MCF 10A (cell line): Measurements from ENCODE around the gene PBX3. TPM values are rescaled to one million over a fixed set of nuclear protein-coding genes. Genes with fewer than 3 reads are reported as not detected.

Experiments used
- BruUV-seq: library from RNA; stranded (reverse); fragments of 400-500 nt; replicated peaks from 2 replicates; lab custom pipeline; 2021; lab: Mats Ljungman, UMichigan
- CTCF ChIA-PET: fragments of 300-600 bp; sonication (Branson Sonifier 250); formaldehyde crosslinking; extraction: SDS; loops from one replicate; lab custom pipeline; 2021; ENCODE audit warnings: antibody characterized with exemption, inconsistent platforms; lab: Yijun Ruan, JAX
- POLR2A ChIA-PET: fragments of 300-600, 350-650 bp; sonication (Branson Sonifier 250); formaldehyde crosslinking; extraction: SDS; loops from one replicate; lab custom pipeline; 2020; ENCODE audit warnings: antibody characterized with exemption, inconsistent platforms; lab: Yijun Ruan, JAX
- DNase-seq: peaks from one replicate; pipeline ENCODE4 v3.0.0-alpha.2; 2018; ENCODE audit not compliant: unreplicated experiment
- H3K27ac Mint-ChIP-seq: one replicate; pipeline ENCODE4 v1.8.0; 2022; ENCODE audit warnings: mild to moderate bottlenecking, low read depth, mixed read lengths; ENCODE audit not compliant: unreplicated experiment
- H3K27me3 Mint-ChIP-seq: one replicate; pipeline ENCODE4 v1.8.0; 2022; ENCODE audit warnings: mixed read lengths; ENCODE audit not compliant: insufficient read depth, unreplicated experiment
- H3K36me3 Mint-ChIP-seq: one replicate; pipeline ENCODE4 v1.8.0; 2022; ENCODE audit warnings: mild to moderate bottlenecking, moderate library complexity, mixed read lengths; ENCODE audit not compliant: insufficient read depth, unreplicated experiment
- H3K4me1 Mint-ChIP-seq: one replicate; pipeline ENCODE4 v1.8.0; 2022; ENCODE audit warnings: mixed read lengths; ENCODE audit not compliant: insufficient read depth, unreplicated experiment
- H3K4me3 Mint-ChIP-seq: one replicate; pipeline ENCODE4 v1.8.0; 2022; ENCODE audit warnings: mild to moderate bottlenecking, moderate library complexity, mixed read lengths; ENCODE audit not compliant: unreplicated experiment
- H3K9me3 Mint-ChIP-seq: one replicate; pipeline ENCODE4 v1.8.0; 2022; ENCODE audit warnings: mixed read lengths; ENCODE audit not compliant: unreplicated experiment
- intact Hi-C: fragments of 100-400 bp; cut with micrococcal nuclease; formaldehyde crosslinking; loops from 2 replicates; pipeline ENCODE4 v1.14.1; 2022
- total RNA-seq: library from RNA; stranded (reverse); gene quantifications from 2 replicates; pipeline ENCODE4 v1.2.3, GENCODE V29; 2022
- TF ChIP-seq, protein P1 (sequence below): fragments of 200-600 bp; IDR thresholded peaks from one replicate; pipeline ENCODE4 v1.8.0; 2022; ENCODE audit warnings: antibody characterized with exemption, mild to moderate bottlenecking; ENCODE audit not compliant: unreplicated experiment

PBX3 gene
- total RNA-seq, 1 experiment from 2014 or later, result 17.5 TPM

DNA sequence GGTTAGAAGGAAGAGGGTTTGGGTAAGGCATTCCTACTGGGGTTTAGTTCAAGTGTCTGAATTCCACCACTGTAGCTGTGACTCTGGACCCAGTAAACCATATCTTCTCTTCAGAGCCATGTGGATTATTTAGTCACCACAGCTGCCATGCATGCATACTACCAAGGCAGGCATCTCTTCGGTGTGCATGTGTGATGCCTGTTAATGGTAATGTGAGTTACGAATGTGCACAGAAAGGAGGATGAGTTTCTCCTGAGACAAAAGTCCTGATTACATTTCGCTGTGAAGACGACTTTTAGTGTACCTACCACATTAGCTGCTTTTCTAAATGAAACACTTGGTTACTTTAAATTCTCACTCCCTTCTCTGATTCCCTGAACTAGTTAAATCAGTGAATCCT is 9.3 kb downstream of the PBX3 start:
- ChIA-PET POLR2A (interaction anchor here (0.9 to 2.6 kb wide), 4 partner anchors 8 to 175 kb away, joined by 3 to 9 read pairs (median 6); no protein-coding TSS in a partner anchor), CTCF (no interaction called here)
- no peak overlapping the region for H3K4me3 Mint-ChIP-seq
- no peaks in the 10 kb centered on the region for H3K9me3 Mint-ChIP-seq
- TF ChIP-seq, protein P1, sequence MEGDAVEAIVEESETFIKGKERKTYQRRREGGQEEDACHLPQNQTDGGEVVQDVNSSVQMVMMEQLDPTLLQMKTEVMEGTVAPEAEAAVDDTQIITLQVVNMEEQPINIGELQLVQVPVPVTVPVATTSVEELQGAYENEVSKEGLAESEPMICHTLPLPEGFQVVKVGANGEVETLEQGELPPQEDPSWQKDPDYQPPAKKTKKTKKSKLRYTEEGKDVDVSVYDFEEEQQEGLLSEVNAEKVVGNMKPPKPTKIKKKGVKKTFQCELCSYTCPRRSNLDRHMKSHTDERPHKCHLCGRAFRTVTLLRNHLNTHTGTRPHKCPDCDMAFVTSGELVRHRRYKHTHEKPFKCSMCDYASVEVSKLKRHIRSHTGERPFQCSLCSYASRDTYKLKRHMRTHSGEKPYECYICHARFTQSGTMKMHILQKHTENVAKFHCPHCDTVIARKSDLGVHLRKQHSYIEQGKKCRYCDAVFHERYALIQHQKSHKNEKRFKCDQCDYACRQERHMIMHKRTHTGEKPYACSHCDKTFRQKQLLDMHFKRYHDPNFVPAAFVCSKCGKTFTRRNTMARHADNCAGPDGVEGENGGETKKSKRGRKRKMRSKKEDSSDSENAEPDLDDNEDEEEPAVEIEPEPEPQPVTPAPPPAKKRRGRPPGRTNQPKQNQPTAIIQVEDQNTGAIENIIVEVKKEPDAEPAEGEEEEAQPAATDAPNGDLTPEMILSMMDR, result no peak
- H3K27ac Mint-ChIP-seq, result no peak overlapping the region
- no peak for DNase-seq
- peaks cover 9% of the 10 kb centered on the region for H3K4me1 Mint-ChIP-seq
- no TSS peak for BruUV-seq
- H3K27me3 Mint-ChIP-seq, result no peaks in the 10 kb centered on the region
- H3K36me3 Mint-ChIP-seq, result no peaks in the 10 kb centered on the region
- intact Hi-C loops, result no loop called here

DNA sequence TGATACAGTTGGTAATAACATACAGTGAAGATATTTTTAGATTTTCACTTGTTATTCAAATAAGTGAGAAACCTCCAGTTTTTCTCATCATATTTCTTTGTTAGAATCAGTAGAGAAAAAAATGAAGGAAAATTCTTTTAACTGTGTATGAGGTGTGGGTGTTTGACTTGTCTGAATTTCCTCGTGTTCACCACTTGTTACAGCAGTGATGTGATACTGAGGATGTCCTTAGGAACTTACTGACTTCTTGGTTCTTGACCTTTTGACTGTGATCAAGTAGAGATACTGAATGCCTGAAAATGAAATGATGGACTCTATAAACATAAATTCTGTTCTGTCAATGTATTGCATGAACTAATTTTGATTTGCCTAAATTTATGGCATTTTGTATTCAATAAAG is 10.7 kb downstream of the PBX3 start:
- no peak overlapping the region for H3K27ac Mint-ChIP-seq
- H3K27me3 Mint-ChIP-seq, result no peaks in the 10 kb centered on the region
- POLR2A ChIA-PET, result interaction anchor here (0.9 to 2.6 kb wide), 3 partner anchors 8 to 12 kb away, joined by 3 to 12 read pairs (median 8); no protein-coding TSS in a partner anchor
- no peak for DNase-seq
- intact Hi-C loops, result no loop called here
- no peak overlapping the region for H3K4me3 Mint-ChIP-seq
- H3K36me3 Mint-ChIP-seq, result no peaks in the 10 kb centered on the region
- TF ChIP-seq, protein P1, result no peak
- H3K9me3 Mint-ChIP-seq, result no peaks in the 10 kb centered on the region
- no peaks in the 10 kb centered on the region for H3K4me1 Mint-ChIP-seq
- no TSS peak for BruUV-seq
- CTCF ChIA-PET, result no interaction called here

DNA sequence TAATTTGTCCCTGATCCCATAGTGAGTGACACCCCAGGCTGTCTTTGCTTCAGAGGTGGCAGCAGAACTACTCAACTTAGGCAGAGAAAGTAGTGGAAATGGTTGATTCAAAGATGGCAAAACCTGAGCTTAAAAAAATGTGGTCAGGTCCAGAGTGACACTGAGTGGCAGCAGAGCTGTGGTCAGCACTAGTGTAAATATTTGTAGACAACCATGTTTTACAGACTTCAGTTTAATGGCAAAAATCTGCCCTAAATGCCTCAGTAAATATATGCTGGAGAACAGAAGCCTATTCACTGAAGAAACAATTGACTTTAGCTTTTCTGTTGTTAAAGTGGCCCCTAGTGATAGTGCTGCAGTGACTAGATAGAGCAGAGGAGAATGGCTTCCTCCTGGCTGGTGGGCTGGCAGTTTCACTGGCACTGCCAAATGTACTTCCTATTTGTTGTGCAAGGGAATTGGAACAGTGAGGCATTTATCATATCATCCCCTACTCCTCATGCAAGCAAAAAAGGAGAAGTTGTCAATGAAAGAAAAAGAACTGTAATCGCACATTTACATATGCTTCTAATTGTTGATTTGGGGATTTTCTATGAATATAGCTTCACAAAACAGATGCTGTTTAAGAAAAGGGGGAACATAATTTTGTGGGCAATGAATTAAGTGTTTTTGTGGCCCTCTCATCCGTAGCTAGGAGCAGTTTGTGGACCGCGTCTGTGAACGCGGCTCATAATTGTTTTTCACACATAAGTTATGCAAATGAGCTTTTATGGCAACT is 12.0 kb downstream of the PBX3 start:
- H3K27me3 Mint-ChIP-seq, result no peaks in the 10 kb centered on the region

DNA sequence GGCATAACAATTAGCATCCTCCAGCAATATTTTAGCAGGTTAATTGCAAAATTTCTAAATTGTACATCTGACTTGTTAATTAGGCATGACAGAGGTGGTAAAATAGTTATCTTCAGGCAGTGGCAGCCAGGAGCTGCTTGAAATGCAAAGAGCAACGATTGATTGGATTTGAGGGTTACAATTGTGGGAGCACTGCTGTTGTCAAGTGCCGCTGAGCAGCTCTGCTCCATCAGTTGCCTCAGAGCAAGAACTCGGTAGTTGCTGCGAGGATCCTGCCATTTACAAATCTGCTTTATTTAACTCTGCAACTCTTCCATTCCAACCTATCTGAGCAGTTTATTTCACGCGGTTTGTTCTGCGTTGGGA is 12.6 kb downstream of the PBX3 start:
- no peaks in the 10 kb centered on the region for H3K36me3 Mint-ChIP-seq
- CTCF ChIA-PET, result interaction anchor here (0.6 to 0.8 kb wide), 2 partner anchors 9 to 201 kb away, joined by 3 read pairs; no protein-coding TSS in a partner anchor

More for the DNA sequence above, 12.0 kb downstream of the PBX3 start:
- no peak overlapping the region for H3K4me3 Mint-ChIP-seq
- H3K9me3 Mint-ChIP-seq, result no peaks in the 10 kb centered on the region
- CTCF ChIA-PET, result interaction anchor here (0.6 to 0.8 kb wide), 2 partner anchors 9 to 201 kb away, joined by 3 read pairs; no protein-coding TSS in a partner anchor
- peaks cover 9% of the 10 kb centered on the region for H3K4me1 Mint-ChIP-seq
- intact Hi-C loops, result no loop called here
- no peaks in the 10 kb centered on the region for H3K36me3 Mint-ChIP-seq
- TF ChIP-seq, protein P1, result no peak
- DNase-seq, result no peak
- H3K27ac Mint-ChIP-seq, result no peak overlapping the region
- BruUV-seq, result no TSS peak
- POLR2A ChIA-PET, result interaction anchor here (0.7 to 2.2 kb wide), 5 partner anchors 8 to 70 kb away, joined by 3 to 12 read pairs (median 3); no protein-coding TSS in a partner anchor

More for the DNA sequence above, 12.6 kb downstream of the PBX3 start:
- POLR2A ChIA-PET, result interaction anchor here (0.7 to 2.2 kb wide), 3 partner anchors 10 to 70 kb away, joined by 3 to 12 read pairs (median 4); no protein-coding TSS in a partner anchor
- BruUV-seq, result no TSS peak
- Mint-ChIP-seq H3K27ac (no peak overlapping the region), H3K4me1 (peaks cover 9% of the 10 kb centered on the region), H3K9me3 (no peaks in the 10 kb centered on the region), H3K4me3 (no peak overlapping the region), H3K27me3 (no peaks in the 10 kb centered on the region)
- intact Hi-C loops, result no loop called here
- TF ChIP-seq, protein P1, result no peak
- no peak for DNase-seq
